NCI-H1694 (cell line): ENCODE results near the gene ARHGAP15.

Experiments
- DNase-seq: peaks from one replicate; lab custom pipeline; 2025; lab: John Stamatoyannopoulos, UW

Gene ARHGAP15

GRCh38 chr2:143629340-143629739, 500.1 kb downstream of the ARHGAP15 start:
- DNase-seq = no peak

GRCh38 chr2:143632751-143633374, 503.6 kb downstream of the ARHGAP15 start:
- no peak for DNase-seq

GRCh38 chr2:143633419-143633818, 504.2 kb downstream of the ARHGAP15 start:
- DNase-seq = no peak

- DNase-seq = no peak
Measured at GRCh38 chr2:143635302-143635701, 506.1 kb downstream of the ARHGAP15 start.

- no peak for DNase-seq
Measured at GRCh38 chr2:143635936-143636335, 506.7 kb downstream of the ARHGAP15 start.

- no peak for DNase-seq
Measured at GRCh38 chr2:143640826-143641225, 511.6 kb downstream of the ARHGAP15 start.

- no peak for DNase-seq
Measured at GRCh38 chr2:143645921-143646645, 516.9 kb downstream of the ARHGAP15 start.

- no peak for DNase-seq
Measured at GRCh38 chr2:143649226-143649740, 520.1 kb downstream of the ARHGAP15 start.

- no peak for DNase-seq
Measured at GRCh38 chr2:143652692-143653091, 523.5 kb downstream of the ARHGAP15 start.

- no peak for DNase-seq
Measured at GRCh38 chr2:143668234-143668633, 539.0 kb downstream of the ARHGAP15 start.

- no peak for DNase-seq
Measured at GRCh38 chr2:143674051-143674450, 544.8 kb downstream of the ARHGAP15 start.

GRCh38 chr2:143675021-143675420, 545.8 kb downstream of the ARHGAP15 start:
- no peak for DNase-seq

GRCh38 chr2:143679617-143680016, 550.4 kb downstream of the ARHGAP15 start:
- DNase-seq = peak; percentile 81

- DNase-seq = no peak
Measured at GRCh38 chr2:143680885-143681405, 551.7 kb downstream of the ARHGAP15 start.

- no peak for DNase-seq
Measured at GRCh38 chr2:143682436-143683055, 553.3 kb downstream of the ARHGAP15 start.

- DNase-seq = no peak
Measured at GRCh38 chr2:143683977-143684376, 554.8 kb downstream of the ARHGAP15 start.

GRCh38 chr2:143684551-143685320, 555.5 kb downstream of the ARHGAP15 start:
- peak; percentile 77 for DNase-seq

- DNase-seq = peak; percentile 98
Measured at GRCh38 chr2:143685421-143686078, 556.3 kb downstream of the ARHGAP15 start.

GRCh38 chr2:143686585-143687164, 557.5 kb downstream of the ARHGAP15 start:
- peak; percentile 54 for DNase-seq

GRCh38 chr2:143688248-143688647, 559.0 kb downstream of the ARHGAP15 start:
- DNase-seq = no peak

GRCh38 chr2:143688815-143689214, 559.6 kb downstream of the ARHGAP15 start:
- DNase-seq = no peak
